Mesendoderm (in vitro differentiated cells): ENCODE results near the gene LCN10.

Experiments used
- DNase-seq: peaks from one replicate; pipeline ENCODE4 v3.0.0; 2013
- H2AK5ac ChIP-seq: 2 replicates; pipeline ENCODE4 v1.6.1; 2013; ENCODE audit warnings: low read length, inconsistent platforms
- H2BK120ac ChIP-seq: 2 replicates; pipeline ENCODE4 v1.6.1; 2013; ENCODE audit warnings: low read depth, mild to moderate bottlenecking, low read length, moderate library complexity, mixed read lengths
- H2BK15ac ChIP-seq: replicated peaks from 2 replicates; pipeline ENCODE4 v1.6.1; 2013; ENCODE audit warnings: low read depth, mild to moderate bottlenecking, moderate library complexity
- H2BK5ac ChIP-seq: 2 replicates; pipeline ENCODE4 v1.6.1; 2013; ENCODE audit warnings: low read length, inconsistent platforms
- H3K18ac ChIP-seq: 2 replicates; pipeline ENCODE4 v1.6.1; 2013; ENCODE audit warnings: mild to moderate bottlenecking, low read length, mixed read lengths
- H3K23ac ChIP-seq: one replicate; pipeline ENCODE4 v1.6.1; 2013; ENCODE audit warnings: low read length
- H3K27ac ChIP-seq: 2 replicates; pipeline ENCODE4 v1.5.1; 2013; ENCODE audit warnings: low read depth, mild to moderate bottlenecking, inconsistent platforms, low read length, moderate library complexity
- H3K27me3 ChIP-seq: 2 replicates; pipeline ENCODE4 v1.6.1; 2013; ENCODE audit warnings: low read length, control low read depth, mild to moderate bottlenecking, inconsistent platforms; ENCODE audit not compliant: insufficient read depth, poor library complexity
- H3K36me3 ChIP-seq: 2 replicates; pipeline ENCODE4 v1.6.1; 2013; ENCODE audit warnings: low read length, inconsistent platforms; ENCODE audit not compliant: control insufficient read depth, insufficient read depth
- H3K4ac ChIP-seq: one replicate; pipeline ENCODE4 v1.6.1; 2013; ENCODE audit warnings: low read depth, mild to moderate bottlenecking, low read length, moderate library complexity
- H3K4me1 ChIP-seq: 2 replicates; pipeline ENCODE4 v1.6.1; 2013; ENCODE audit warnings: low read depth, low read length, inconsistent platforms; ENCODE audit not compliant: control insufficient read depth
- H3K4me2 ChIP-seq: 2 replicates; pipeline ENCODE4 v1.6.1; 2013; ENCODE audit warnings: low read length
- H3K4me3 ChIP-seq: 2 replicates; pipeline ENCODE4 v1.5.1; 2013; ENCODE audit warnings: mild to moderate bottlenecking, low read length
- H3K56ac ChIP-seq: one replicate; pipeline ENCODE4 v1.6.1; 2013; ENCODE audit warnings: low read length
- H3K79me1 ChIP-seq: 2 replicates; pipeline ENCODE4 v1.6.1; 2013; ENCODE audit warnings: low read length, inconsistent platforms
- H3K79me2 ChIP-seq: 2 replicates; pipeline ENCODE4 v1.6.1; 2013; ENCODE audit warnings: mild to moderate bottlenecking, low read length; ENCODE audit not compliant: control insufficient read depth, insufficient read depth
- H3K9ac ChIP-seq: 2 replicates; pipeline ENCODE4 v1.6.1; 2013; ENCODE audit warnings: low read length, inconsistent platforms
- H4K5ac ChIP-seq: one replicate; pipeline ENCODE4 v1.6.1; 2013; ENCODE audit warnings: low read length
- H4K8ac ChIP-seq: one replicate; pipeline ENCODE4 v1.6.1; 2013; ENCODE audit warnings: low read depth, mild to moderate bottlenecking, control low read depth, low read length, moderate library complexity
- WGBS: extraction: QIAGEN DNeasy Blood & Tissue Kit; methylation state at CpG from one replicate; pipeline ENCODE4 v1.1.7; 2013; ENCODE audit warnings: low lambda C conversion rate, missing lambda C conversion rate; ENCODE audit not compliant: insufficient coverage; ENCODE audit errors: extremely low coverage; 5-methylcytosine and 5-hydroxymethylcytosine counted together

LCN10 gene

DNA sequence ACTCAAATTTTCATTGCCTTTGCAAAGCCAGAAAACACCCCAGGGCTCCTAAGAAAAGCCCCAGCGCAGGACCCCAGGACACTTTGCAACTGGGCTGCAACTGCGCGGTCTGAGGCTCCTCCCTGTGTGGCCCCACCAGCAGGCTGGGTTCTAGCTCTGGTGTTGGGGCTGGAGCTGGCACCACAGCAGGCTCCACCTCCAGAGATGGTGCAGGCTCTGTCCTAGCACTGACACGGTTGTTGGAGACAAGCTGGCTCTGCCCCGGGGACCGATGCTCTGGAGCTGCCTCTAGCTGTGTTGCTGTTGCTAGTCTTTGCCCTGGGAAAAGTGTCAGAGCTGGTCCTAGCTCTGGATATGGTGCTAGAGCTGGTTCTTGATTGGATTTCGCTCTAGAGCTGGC, 13.6 kb downstream of the LCN10 start:
- DNase-seq = no peak
- H2BK5ac ChIP-seq = no peak overlapping the region
- no peak overlapping the region for H3K23ac ChIP-seq
- H3K56ac ChIP-seq = peak overlapping the region; percentile 90
- H3K18ac ChIP-seq = no peak overlapping the region
- H3K79me1 ChIP-seq = peaks cover 31% of the 10 kb centered on the region
- H3K79me2 ChIP-seq = peaks cover 37% of the 10 kb centered on the region
- H3K4me1 ChIP-seq = peaks cover 6% of the 10 kb centered on the region
- H3K27ac ChIP-seq = no peak overlapping the region
- peaks cover 11% of the 10 kb centered on the region for H3K36me3 ChIP-seq
- peak overlapping the region; percentile 47 for H3K4me2 ChIP-seq
- H2BK15ac ChIP-seq = no peak overlapping the region
- H3K27me3 ChIP-seq = no peaks in the 10 kb centered on the region
- no peak overlapping the region for H4K8ac ChIP-seq
- peak overlapping the region; percentile 97 for H3K9ac ChIP-seq
- H2AK5ac ChIP-seq = peak overlapping the region; percentile 56
- H3K4ac ChIP-seq = no peak overlapping the region
- H3K4me3 ChIP-seq = no peak overlapping the region
- no peak overlapping the region for H4K5ac ChIP-seq
- no peak overlapping the region for H2BK120ac ChIP-seq
- WGBS = no CpG with 5 or more reads among the region's 7 CpGs

DNA sequence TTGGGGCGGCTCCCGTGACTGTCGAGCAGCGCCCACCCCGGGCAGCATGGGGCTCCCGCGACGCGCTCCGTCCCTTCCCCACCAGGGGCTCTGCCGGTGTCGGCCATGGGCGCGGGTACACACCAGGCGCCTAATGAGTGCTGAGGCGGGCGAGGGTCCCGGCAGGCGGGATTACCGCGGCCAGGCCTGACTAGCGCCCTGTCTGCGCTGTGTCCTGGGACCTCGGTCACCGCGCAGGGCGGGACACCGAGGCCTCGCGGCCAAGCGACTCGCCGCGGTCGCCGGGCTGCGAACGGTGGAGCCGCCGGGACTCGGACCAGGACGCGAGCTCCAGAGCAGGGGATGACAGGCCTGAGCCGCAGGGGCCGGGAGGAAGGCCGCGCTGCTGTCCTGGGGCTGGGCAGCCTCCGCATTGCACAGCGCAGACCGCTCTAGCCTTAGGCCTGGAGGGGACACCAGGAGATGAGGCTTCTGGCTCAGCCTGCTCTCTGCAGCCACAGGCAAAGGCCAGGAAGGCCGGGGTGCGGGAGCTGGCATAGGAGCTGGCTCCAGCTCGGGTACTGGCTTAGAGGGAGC, 14.1 kb downstream of the LCN10 start:
- H3K4me1 ChIP-seq = peaks cover 6% of the 10 kb centered on the region
- peak overlapping the region; percentile 97 for H3K9ac ChIP-seq
- peak overlapping the region; percentile 47 for H3K4me2 ChIP-seq
- peaks cover 14% of the 10 kb centered on the region for H3K36me3 ChIP-seq
- H2BK120ac ChIP-seq = no peak overlapping the region
- H3K27me3 ChIP-seq = no peaks in the 10 kb centered on the region
- DNase-seq = peak; percentile 64
- peaks cover 37% of the 10 kb centered on the region for H3K79me2 ChIP-seq
- H3K56ac ChIP-seq = peak overlapping the region; percentile 90
- no peak overlapping the region for H4K8ac ChIP-seq
- H3K79me1 ChIP-seq = peaks cover 31% of the 10 kb centered on the region
- H3K23ac ChIP-seq = peak overlapping the region; percentile 99
- no CpG with 5 or more reads among the region's 53 CpGs for WGBS
- peak overlapping the region; percentile 59 for H3K4me3 ChIP-seq
- H2BK15ac ChIP-seq = no peak overlapping the region
- peak overlapping the region; percentile 97 for H3K4ac ChIP-seq
- no peak overlapping the region for H2BK5ac ChIP-seq
- no peak overlapping the region for H4K5ac ChIP-seq
- H3K27ac ChIP-seq = no peak overlapping the region
- H3K18ac ChIP-seq = peak overlapping the region; percentile 69
- no peak overlapping the region for H2AK5ac ChIP-seq

DNA sequence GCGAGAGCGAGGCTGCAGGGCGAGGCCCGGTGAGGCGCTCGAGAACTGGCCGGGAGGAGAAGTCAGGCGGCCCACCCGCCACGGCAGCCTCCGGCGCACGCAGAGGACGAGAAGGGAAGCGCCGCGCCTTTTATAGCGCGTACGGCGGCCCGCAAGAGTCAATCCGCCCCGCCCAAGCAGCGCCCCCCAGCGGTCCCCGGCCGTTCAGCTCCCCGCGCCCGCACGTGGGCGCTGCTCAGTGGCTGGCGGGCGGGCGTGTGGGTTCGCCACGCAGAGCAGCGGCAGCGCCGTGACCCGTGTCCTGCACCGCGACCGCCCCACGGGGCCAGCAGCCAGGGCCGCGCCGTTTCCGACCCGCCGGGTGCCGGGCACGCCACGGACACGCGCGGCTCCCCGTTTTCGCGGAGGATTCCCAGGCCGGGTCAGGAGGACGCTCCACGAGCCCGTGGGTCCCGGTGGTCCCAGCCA, 14.6 kb downstream of the LCN10 start:
- Histone ChIP-seq H3K56ac (peak overlapping the region; percentile 92), H3K9ac (peak overlapping the region; percentile 98), H3K36me3 (peaks cover 14% of the 10 kb centered on the region), H3K27me3 (no peaks in the 10 kb centered on the region), H3K4me3 (peak overlapping the region; percentile 100), H3K79me1 (peaks cover 31% of the 10 kb centered on the region), H3K27ac (no peak overlapping the region), H2BK120ac (no peak overlapping the region), H3K79me2 (peaks cover 37% of the 10 kb centered on the region), H2AK5ac (no peak overlapping the region), H4K8ac (no peak overlapping the region), H2BK15ac (no peak overlapping the region), H3K4ac (peak overlapping the region; percentile 97), H3K18ac (peak overlapping the region; percentile 69), H2BK5ac (no peak overlapping the region), H3K4me2 (peak overlapping the region; percentile 47), H4K5ac (no peak overlapping the region), H3K4me1 (peaks cover 6% of the 10 kb centered on the region), H3K23ac (peak overlapping the region; percentile 99)
- peak; percentile 88 for DNase-seq
- WGBS = no CpG with 5 or more reads among the region's 66 CpGs

DNA sequence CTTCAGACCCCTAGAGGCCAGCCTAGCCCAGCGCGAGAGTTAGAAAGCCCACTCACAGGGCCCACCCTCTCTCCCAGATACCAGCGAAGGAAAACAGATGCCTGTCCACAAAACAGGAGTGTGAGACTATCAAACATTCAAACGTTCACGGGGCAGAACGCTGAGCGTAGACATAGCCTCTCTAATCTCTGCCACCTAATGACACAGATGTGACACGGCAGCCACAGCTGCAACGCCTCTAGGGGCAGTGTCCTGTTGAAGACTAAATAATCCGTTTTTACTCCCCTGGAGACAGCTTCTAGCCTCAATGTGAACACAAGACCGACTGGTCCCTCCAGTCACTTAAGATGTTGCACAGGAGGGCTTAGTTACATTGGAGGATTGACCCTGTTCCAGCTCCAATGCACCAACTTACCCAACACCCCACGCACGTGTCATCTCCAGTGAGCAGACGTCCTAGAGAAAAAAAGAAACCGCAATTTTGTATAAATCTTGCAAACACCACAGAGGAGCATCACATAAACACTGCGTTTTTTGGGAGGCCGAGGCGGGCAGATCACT, 16.0 kb downstream of the LCN10 start:
- Histone ChIP-seq H3K9ac (peak overlapping the region; percentile 98), H2BK5ac (no peak overlapping the region), H4K8ac (no peak overlapping the region), H3K27me3 (no peaks in the 10 kb centered on the region), H3K4me1 (peaks cover 6% of the 10 kb centered on the region), H3K18ac (no peak overlapping the region), H3K79me1 (peaks cover 31% of the 10 kb centered on the region), H3K4me3 (peak overlapping the region; percentile 100), H4K5ac (no peak overlapping the region), H3K79me2 (peaks cover 37% of the 10 kb centered on the region), H3K27ac (no peak overlapping the region), H3K4me2 (peak overlapping the region; percentile 48), H3K56ac (peak overlapping the region; percentile 92), H2AK5ac (no peak overlapping the region), H3K4ac (no peak overlapping the region), H3K23ac (no peak overlapping the region), H2BK120ac (no peak overlapping the region), H2BK15ac (no peak overlapping the region), H3K36me3 (peaks cover 14% of the 10 kb centered on the region)
- no CpG with 5 or more reads among the region's 18 CpGs for WGBS
- DNase-seq = peak; percentile 78

DNA sequence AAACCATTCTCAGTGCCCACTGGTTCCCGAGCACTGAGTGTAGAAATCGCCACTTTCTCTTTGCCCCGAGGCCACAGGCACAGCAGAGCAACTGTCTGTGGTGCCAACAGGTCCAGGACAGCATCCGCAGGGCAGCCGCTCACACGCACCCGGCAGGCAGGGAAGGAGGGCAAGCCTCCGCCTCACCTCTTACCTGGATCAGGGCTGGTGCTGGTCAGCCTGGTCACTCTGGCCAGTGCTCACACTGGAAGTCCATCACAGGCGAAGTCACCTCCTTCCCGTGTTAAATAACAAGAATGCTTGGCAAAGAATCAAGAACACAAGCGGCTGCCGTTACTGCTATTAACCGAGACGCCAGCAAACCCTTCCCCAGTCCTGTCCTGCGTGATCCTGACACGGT, 16.6 kb downstream of the LCN10 start:
- no peak overlapping the region for H3K27ac ChIP-seq
- no CpG with 5 or more reads among the region's 16 CpGs for WGBS
- H4K5ac ChIP-seq = no peak overlapping the region
- H3K36me3 ChIP-seq = peaks cover 14% of the 10 kb centered on the region
- no peaks in the 10 kb centered on the region for H3K27me3 ChIP-seq
- no peak overlapping the region for H3K18ac ChIP-seq
- H3K79me1 ChIP-seq = peaks cover 31% of the 10 kb centered on the region
- H2BK5ac ChIP-seq = no peak overlapping the region
- peaks cover 37% of the 10 kb centered on the region for H3K79me2 ChIP-seq
- no peak overlapping the region for H4K8ac ChIP-seq
- no peak for DNase-seq
- H2BK120ac ChIP-seq = no peak overlapping the region
- H3K4me1 ChIP-seq = peaks cover 6% of the 10 kb centered on the region
- H3K4me2 ChIP-seq = peak overlapping the region; percentile 68
- H3K56ac ChIP-seq = peak overlapping the region; percentile 92
- peak overlapping the region; percentile 89 for H3K23ac ChIP-seq
- H3K4ac ChIP-seq = no peak overlapping the region
- no peak overlapping the region for H2AK5ac ChIP-seq
- peak overlapping the region; percentile 98 for H3K9ac ChIP-seq
- H3K4me3 ChIP-seq = peak overlapping the region; percentile 4
- no peak overlapping the region for H2BK15ac ChIP-seq
